GM11168 (cell line): ENCODE data around the gene ERMARD.

Source experiments
- in situ Hi-C: fragments of 300-500 bp; cut with MboI; formaldehyde crosslinking; loops from one replicate; pipeline ENCODE4 v1.12.0; 2022; ENCODE audit warnings: low sequenced_read_pairs; ENCODE audit not compliant: unreplicated experiment

Gene ERMARD

DNA sequence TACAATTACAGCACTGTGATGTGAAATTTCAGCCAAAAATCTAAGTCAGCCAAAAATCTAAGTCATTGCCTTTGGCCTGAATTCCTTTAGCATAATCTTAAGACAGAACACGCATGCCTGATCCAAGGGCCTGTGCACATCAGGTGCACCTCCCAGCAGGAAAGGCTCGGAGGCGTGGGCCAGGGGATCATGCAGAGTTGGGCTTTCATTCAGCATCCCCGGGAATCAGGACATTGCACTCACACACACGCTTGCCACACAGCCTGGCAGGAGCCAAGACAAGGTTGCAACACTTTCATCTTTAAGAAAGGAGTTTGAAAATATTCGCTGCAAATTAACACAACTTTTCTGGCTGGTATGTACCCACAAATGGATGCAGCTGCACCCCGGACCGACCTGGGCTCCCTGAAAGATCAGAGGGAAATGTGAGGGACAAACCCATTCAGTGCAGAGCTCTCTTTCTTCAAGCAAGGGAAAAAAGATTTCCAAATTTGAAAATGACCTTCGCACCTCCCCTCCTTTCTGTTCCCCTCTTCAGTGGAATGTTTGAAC lies 48.8 kb downstream of the ERMARD start:
- in situ Hi-C loops, result no loop called here

DNA sequence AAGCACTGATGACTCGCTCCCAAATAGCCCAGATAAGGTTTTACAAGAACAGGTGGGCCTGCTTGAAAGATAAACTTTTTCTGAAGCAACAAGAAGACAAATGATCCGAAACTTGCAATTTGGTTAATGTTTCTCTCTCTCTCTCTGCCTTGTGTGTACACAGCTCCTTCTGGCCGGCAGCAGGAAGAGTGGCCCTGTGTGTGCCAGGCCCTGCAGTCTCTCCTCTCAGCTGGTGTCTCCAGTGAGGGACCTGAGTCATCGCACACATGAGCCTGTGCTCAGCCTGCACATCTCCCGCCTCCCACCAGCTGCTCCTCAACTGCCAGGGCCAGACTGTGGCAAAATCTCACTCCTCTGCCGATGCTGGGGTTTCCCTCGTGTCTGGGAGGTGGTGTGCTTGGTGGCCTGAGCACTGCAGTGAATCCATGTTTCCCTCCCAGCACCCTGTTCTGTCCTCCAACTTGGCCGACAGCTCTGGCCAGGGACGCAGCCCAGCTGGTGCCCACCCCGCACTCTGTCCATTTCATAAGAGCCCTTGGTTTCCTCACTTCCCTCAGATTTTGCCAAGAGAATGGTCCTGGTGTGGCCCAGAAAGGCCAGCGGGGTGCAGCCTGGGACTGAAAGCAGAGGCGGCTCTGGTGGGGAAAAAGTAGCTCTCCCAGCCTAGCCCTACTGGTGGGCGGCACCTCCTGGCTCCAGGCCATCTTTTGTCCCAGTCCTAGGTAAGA lies 49.4 kb downstream of the ERMARD start:
- in situ Hi-C loops, result no loop called here

DNA sequence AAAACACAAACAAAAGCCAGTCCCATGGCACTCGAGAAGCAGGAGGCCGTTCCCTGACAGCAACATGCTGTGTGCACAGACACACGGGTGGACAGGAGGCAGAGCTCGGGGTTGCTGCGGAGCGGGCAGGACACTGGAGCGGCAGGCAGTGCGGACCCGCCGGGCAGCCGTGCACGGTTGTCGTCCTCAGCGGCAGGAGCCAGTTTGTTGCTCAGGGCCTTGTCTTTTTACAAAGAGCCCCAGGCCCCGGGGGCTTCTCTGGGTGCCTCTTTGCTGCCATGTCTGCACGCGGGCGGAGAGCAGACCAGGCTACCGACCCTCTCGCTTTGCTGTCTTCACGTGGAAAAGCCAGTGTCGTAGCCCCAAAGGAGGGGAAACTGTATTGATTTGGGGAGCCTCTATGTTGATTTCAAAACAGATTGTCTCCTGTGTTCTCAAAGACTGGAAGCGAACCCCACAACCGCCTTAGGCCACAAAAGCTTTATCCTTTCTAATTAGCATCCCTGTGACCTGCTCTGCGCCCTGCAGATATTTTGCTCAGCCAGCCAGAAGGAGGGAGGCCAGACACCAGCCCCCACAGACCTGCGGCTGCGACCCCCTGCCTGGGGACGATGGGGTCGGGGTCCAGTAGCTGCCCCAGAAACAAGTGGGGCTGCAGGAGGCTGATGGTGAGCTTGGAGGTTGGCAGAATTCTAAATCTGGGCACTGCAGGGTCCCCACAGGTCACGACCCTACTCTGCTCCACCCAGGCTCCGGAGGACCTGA lies 50.2 kb downstream of the ERMARD start:
- in situ Hi-C loops, result no loop called here

DNA sequence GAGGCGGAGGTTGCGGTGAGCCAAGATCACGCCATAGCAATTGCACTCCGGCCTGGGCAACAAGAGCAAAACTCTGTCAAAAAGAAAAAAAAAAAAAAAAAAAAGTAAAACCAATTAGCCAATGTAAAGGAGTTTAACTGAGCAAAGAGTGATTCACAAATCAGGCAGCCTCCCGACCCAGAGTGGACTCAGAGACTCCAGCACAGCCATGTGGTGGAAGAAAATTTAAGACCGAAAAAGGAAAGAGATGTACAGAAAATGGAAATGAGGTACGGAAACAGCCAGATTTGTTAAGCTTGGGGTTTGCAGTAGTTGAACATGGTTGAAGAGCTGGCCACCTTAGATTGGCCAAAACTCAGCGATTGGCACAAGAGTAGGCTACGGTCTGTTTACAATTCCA lies 51.4 kb downstream of the ERMARD start:
- in situ Hi-C loops, result no loop called here

DNA sequence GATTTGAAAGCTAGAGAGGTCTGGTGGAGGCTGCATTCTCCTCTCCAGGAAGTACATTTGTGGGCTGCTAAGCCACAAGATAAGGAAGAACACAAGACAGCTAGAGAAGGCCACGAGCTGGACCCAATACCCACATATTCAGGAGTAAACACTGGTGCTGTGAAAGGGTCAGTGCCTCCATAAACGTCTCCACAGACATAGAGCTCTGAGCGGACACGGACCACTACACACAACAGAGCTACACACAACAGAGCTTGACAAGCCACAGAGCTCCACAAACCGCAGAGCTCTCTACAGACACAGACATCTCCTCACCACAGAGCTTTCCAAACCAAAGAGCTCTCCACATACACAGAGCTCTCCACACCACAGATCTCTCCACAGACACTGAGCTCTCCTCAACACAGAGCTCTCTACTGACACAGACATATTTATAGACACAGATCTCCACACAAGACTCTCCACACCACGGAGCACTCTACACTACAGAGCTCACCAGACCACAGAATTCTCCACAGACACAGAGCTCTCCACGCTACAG lies 51.9 kb downstream of the ERMARD start:
- in situ Hi-C loops, result no loop called here

DNA sequence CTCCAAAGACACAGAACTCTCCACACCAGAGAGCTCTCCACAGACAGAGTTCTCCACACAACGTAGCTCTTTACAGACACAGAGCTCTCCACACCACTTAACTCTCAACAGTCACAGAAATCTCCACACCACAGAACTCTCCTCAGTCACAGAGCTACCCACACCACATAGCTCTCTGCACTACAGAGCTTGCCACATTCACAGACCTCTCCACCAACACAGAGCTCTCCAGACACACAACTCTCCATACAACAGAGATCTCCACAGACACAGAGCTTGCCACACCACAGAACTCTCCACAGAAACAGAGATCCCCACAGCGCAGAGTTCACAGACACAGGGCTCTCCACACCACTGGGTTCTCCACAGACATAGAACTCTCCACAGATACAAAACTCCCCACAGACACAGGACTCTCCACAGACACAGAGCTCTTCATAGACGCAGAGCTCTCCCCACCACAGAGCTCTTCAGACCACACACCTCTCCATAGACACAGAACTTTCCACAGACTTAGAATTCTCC lies 52.5 kb downstream of the ERMARD start:
- in situ Hi-C loops, result no loop called here

DNA sequence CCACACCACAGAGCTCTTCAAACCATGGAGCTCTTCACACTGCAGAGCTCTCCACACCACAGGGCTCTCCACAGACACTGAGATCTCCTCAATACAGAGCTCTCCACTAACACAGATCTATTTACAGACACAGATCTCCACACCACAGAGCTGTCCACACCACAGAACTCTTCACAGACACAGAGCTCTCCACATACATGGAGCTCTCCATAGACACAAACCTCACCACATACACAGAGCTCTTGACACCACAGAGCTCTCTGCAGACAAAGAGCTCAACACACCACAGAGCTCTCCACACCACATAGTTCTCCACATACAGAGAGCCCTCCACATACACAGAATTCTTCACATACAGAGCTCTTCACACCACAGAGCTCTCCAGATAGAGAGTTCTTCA lies 53.0 kb downstream of the ERMARD start:
- in situ Hi-C loops, result no loop called here

DNA sequence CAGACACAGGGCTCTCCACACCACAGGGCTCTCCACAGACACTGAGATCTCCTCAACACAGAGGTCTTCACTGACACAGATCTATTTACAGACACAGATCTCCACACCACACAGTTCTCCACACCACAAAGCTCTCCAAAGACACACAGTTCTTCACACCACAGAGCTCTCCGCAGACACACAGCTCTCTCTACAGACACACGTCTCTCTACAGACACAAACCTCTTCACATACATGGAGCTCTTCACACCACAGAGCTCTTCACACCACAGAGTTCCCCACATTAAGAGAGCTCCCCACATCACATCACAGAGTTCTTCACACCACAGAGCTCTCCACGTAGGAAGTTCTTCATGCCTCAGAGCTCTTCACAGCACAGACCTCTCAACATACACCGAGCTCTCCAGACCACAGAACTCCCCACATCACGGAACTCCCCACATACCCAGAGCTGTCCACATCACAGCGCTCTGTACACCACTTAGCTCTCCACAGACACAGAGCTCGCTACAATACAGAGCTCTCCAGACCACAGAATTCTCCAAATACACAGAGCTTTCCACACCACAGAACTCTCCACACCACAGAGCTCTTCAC lies 53.9 kb downstream of the ERMARD start:
- in situ Hi-C loops, result no loop called here

DNA sequence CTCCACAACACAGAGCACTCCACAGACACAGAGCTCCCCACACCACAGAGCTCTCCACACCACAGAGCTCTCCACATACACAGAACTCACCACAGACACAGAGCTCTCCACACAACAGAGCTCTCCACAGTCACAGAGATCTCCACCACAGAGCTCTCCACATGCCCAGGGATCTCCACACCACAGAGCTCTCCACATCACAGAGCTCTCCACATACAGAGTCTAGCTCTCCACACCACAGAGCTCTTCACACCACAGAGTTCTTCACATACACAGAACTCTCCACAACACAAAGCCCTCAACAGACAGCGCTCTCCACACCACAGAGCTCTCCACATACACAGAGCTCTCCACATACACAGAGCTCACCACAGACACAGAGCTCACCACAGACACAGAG lies 55.3 kb downstream of the ERMARD start:
- in situ Hi-C loops, result no loop called here

DNA sequence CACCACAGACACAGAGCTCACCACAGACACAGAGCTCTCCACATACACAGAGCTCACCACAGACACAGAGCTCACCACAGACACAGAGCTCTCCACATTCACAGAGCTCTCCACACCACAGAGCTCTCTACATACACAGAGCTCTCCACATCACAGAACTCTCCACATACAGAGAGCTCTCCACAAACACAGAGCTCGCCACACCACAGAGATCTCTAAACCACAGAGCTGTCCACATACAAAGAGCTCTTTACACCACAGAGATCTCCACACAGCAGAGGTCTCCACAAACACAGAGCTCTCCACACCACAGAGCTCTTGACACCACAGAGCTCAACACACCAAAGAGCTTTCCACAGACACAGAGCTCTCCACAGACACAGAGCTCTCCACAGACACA lies 55.8 kb downstream of the ERMARD start:
- in situ Hi-C loops, result no loop called here

DNA sequence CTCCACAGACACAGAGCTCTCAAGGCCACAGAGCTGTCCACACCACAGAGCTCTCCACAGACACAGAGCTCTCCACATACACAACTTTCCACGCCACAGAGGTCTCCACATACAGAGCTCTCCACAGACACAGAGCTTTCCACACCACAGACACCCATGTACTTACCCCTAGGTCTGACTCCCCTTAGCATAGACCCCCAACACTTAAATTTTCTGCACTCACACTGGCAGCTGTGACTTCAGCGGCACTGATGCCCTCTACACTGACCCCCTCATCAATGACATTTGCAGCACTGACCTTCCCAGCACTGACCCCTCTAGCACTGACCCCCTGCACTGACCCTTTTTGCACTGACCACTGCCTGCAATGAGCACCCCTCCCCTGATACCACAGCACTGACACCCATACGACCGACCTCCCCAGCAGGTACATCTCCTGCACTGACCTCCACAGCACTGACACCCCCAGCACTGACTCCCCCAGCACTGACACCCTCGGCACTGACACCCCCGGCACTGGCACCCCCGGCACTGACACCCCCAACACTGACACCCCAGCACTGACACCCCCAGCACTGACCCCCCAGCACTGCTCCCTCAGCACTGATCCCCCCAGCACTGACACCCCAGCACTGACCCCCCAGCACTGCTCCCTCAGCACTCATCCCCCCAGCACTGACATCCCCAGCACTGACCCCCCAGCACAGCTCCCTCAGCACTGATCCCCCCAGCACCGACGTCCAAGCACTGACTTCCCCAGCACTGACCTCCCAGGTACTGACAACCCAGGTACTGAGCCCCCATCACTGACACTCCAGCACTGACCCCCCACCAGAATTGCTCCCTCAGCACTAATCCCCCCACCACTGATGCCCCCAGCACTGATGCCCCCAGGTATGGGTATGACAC lies 56.5 kb downstream of the ERMARD start:
- in situ Hi-C loops, result no loop called here

DNA sequence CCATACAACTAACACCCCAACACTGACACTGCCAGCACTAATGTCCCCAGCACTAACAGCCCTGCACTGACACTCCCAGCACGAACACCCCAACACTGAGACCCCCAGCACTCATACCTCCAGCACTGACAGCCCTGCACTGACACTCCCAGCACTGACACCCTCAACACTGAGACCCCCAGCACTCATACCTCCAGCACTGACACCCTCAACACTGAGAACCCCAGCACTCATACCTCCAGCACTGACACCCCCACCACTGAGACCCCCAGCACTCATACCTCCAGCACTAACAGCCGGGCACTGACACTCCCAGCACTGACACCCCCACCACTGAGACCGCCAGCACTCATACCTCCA lies 57.2 kb downstream of the ERMARD start:
- in situ Hi-C loops, result no loop called here

DNA sequence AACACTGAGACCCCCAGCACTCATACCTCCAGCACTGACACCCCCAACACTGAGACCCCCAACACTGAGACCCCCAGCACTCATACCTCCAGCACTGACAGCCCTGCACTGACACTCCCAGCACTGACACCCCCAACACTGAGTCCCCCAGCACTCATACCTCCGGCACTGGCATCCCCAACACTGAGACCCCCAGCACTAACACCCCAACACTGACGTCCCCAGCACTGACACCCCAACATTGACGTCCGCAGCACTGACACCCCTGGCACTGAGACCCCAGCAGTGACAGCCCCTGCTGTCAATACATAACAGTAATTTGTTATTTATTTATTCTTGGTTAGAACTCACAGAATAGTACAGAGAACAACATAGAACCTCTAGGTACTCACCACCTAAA lies 58.0 kb downstream of the ERMARD start:
- in situ Hi-C loops, result no loop called here

DNA sequence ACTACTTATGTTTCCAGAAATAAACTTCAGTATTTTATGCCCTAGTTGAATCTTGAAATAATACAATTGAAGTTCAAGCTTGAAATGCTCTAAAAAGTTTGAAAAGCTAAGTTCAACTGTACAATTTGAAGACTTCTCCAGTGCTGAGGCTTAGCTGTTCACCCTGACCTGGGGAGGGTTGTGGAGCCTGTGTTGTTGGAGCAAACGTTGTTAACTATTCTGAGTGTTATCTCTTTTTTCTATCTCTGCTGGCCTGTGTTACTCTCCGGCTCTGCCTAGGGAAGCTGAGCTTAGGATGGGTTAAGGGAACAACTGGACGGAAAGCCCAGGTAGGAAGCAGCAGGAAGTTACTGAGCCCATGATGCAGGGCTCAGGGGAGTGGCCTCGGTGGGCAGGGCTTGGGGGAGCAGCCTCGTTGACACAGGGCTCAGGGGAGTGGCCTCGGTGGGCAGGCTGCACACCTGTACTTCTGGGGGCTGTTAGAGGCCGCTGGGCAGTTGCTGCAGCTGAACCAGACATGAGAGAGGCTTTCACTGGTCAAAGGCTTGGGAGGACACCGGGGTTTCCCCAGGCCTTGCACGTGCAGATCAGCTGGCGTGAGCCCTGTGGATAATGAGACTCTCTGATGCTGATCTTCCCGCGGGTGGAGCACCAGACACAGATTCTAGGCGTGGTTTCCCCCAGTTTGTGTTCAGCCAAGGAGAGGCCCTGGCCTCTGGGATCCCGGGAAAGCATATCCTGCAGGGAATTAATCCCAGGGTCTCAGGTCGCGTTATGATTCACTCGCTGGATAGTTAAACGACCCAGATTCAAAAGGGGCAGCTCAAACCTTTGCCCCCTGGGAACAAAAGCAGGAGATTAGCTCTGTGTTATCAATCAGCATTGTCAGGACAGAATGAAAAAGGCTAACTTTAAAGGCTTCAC lies 58.9 kb downstream of the ERMARD start:
- in situ Hi-C loops, result no loop called here

DNA sequence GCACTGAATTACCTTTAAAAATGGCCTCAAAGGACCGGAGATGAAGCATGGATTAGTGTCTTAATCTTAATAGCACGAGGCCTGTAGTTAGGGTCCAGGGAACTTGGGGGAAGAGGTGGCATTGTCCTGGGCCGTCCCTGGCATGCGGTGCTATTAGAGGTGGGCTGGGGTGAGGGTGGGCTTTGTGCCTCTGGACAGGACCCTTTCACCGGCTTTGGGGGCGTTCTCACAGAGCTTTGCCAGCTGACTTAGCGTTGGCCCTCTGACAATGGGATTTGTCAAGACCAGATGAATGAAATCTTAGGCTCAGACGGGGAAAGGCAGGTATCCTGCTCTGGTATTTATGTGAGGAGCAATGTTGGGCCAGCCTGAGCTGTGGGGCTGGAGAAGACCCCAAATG lies 59.6 kb downstream of the ERMARD start:
- in situ Hi-C loops, result no loop called here

DNA sequence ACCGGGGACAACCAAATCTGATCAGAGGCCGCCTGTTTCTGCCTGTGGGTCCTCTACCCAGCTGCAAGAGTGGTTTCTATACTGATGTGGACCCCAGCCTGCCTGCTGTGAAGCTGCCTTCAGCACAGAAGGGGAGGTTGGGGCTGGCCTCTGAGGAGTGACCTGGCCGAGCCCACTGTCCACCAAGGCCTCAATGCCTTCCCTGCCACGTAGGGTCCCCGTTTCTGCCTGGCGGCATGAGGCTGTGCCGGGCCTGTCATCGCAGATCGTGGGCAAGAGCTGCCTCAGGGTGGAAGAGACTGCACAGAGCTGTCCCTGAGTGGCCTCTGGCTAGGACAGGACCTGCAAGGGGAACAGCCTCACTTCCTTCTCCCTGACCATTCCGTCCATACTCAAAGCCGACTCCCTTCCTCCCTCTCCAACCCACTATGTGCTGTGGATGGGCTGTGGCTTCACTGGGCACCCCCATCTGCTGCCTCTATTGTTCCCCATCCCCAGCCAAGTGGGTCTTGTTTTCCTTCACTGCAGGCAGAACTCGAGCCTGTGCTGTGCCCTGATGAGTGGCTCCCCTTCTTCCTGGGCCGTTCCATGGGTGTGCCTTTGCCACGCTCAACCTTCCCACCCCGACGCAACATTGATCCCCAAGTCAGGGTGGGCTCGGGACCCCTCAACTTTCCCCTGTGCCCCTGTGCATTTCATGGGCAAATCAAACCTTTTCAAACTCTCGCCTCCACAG lies 60.3 kb downstream of the ERMARD start:
- in situ Hi-C loops, result no loop called here

DNA sequence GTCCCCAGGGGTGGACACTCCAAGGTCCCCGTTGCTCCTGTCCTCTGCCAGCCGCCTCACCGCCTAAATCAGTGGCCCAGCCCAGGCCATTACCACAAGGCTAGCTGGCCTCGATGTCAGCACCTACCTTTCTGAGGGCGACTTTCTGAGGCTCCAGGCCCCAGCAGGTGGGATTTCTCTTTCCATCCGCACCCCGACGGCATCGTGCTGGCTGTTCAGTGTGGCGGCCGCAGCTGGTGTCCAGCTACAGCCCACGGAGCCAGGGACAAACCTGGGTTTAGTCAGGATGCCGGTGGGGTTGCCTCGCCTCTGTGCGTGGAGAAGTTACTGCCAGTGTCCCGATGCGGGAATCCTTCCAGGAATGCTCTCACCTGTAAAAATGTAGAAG lies 60.8 kb downstream of the ERMARD start:
- in situ Hi-C loops, result no loop called here

DNA sequence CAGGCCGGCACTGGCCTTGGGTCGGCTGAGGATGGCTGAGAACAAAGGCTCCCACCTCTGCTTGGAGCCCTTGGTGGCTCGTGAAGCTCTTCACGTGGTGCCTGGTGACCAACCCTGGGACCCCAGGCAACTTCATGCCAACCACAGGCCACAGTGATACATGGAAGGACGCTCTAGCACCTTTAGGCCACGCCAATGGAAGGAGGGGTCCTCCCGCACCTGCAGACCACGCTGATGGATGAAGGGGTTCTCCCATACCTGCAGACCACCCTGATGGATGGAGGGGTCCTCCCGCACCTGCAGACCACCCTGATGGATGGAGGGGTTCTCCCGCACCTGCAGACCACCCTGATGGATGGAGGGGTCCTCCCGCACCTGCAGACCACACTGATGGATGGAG lies 62.5 kb downstream of the ERMARD start:
- in situ Hi-C loops, result no loop called here
